Neural progenitor cell (in vitro differentiated cells): ENCODE data around the gene NF1.

Experiments
- EZH2 ChIP-seq: fragments of 200-600 bp; sonication (generic); IDR thresholded peaks from 2 replicates; pipeline ENCODE4 v1.6.1; 2017; ENCODE audit warnings: antibody characterized with exemption, mild to moderate bottlenecking, moderate library complexity
- EZH2phosphoT487 ChIP-seq: fragments of 200-600 bp; sonication (generic); IDR thresholded peaks from 2 replicates; pipeline ENCODE4 v1.6.1; 2017; ENCODE audit warnings: antibody characterized with exemption
- TF ChIP-seq, protein P1 (sequence below): fragments of 200-600 bp; sonication (generic); IDR thresholded peaks from 2 replicates; pipeline ENCODE4 v1.5.1; 2017; ENCODE audit warnings: antibody characterized with exemption, mild to moderate bottlenecking

DNA sequence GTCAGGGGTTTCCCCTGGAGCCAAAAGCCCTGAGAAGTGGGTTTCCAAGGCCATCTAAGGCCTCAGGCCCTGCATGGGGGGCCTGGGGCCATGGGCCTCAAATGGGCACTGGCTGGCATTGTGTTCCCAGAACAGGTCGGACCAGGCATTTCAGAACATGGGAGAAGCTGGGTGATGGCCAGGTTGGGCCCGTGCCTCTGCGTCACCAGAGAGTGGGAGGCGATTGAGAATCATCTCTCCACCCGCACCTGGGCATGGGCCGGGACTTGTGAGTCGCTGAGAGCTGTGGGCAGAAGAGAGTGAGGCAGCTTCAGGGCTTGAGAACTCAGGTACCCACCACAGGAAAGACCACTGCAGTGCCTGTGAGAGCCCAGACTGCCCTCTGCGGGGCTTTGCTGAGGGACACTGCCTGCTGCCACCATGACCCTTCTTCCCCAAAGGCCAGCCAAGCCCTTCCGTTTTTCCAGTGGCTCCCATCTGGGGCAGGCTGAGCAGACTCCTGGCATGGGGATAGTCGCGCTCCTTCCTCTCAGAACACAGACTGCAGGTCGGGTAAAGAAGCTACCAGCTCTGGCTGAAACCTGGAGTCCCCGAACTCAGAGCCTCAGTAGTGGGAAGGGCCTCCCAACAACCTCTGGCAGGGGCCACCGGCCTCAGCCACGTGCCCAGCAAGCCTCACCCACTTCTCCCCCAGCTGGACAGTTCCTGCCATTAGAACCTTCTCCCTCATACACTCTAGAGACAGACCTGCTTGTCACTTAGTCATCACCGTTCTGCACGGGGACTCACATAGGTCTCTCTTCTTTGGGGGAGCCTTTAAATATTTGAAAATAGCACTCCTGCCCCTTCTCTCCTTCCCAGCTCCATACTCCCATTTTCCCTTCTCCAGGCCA lies 298.3 kb downstream of the NF1 start:
- TF ChIP-seq, protein P1, sequence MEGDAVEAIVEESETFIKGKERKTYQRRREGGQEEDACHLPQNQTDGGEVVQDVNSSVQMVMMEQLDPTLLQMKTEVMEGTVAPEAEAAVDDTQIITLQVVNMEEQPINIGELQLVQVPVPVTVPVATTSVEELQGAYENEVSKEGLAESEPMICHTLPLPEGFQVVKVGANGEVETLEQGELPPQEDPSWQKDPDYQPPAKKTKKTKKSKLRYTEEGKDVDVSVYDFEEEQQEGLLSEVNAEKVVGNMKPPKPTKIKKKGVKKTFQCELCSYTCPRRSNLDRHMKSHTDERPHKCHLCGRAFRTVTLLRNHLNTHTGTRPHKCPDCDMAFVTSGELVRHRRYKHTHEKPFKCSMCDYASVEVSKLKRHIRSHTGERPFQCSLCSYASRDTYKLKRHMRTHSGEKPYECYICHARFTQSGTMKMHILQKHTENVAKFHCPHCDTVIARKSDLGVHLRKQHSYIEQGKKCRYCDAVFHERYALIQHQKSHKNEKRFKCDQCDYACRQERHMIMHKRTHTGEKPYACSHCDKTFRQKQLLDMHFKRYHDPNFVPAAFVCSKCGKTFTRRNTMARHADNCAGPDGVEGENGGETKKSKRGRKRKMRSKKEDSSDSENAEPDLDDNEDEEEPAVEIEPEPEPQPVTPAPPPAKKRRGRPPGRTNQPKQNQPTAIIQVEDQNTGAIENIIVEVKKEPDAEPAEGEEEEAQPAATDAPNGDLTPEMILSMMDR = no peak
- TF ChIP-seq EZH2 (no peak), EZH2phosphoT487 (no peak)
